Measurements from ENCODE around the gene DDIT4.

The DDIT4 gene

GRCh38 chr10:72319416-72320254 is 45.9 kb downstream of the DDIT4 start:
- peak; percentile 92 for DNase-seq

DNA sequence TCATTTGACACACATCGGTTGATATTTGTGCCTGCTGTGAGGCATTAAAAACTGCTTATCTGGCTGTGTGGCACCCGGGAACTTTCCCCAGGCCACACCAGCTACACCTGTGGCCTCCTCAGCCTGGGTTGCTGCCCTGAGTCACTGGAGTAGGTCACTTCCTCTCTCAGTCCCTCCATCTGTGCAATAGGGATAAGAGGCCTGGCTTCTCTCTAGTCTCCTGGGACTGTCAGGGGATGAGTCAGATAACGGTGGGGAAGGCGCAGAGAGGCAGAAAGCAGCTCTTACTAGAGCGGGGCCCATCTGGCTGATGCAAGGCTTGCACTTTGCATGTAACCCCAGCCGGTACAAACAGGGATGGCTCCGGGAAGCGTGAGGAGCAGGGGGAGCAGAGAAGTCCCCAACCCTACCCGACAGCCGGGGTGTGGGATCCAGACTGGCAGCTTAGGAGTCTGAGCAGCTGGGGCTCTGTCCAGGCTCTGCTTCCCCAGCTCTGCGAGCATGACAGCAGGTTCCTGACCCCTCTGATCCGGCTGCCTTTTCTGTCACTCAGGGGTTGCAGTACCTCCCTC is 47.0 kb downstream of the DDIT4 start:
- peak; percentile 77 for DNase-seq

DNA sequence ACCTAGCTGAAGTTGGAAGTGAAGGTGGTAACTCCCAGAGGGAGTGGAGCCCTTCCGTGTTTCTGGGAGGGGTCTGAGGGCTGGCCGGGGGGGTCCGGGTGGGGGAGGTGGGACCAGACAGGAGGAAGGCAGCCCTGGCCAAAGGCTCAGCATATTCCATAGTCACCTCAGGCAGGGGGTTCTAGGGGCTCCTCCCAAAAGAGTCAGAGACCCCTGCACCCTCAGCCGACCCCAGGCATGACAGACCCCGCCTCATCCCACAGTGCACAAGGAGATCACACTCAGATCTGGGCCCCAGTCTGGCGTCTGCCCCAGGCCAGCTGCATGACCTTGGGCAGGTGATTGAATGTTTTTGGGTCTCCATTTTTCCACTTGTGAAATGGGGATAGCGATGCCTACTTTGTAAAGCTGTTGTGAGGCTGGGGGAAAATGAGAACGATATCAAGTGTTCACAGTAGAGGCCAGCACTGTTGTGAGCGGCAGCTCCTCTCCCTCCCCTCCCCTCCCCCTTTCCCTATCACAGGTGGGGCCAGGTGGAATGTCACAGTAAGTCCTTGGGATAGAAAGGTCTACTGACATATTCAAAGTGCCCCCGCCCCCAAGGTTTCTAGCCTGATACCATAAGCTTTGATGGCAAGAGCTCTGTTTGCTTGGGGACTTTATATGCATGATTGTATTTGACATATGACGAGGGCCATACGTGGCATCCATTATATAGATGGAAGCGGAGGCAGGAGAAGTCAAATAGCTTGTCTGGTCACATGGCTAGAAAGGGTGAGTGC is 47.7 kb downstream of the DDIT4 start:
- DNase-seq, result no peak

GRCh38 chr10:72322030-72322279 is 48.2 kb downstream of the DDIT4 start:
- no peak for DNase-seq

GRCh38 chr10:72322280-72323058 is 48.7 kb downstream of the DDIT4 start:
- no peak for DNase-seq

DNA sequence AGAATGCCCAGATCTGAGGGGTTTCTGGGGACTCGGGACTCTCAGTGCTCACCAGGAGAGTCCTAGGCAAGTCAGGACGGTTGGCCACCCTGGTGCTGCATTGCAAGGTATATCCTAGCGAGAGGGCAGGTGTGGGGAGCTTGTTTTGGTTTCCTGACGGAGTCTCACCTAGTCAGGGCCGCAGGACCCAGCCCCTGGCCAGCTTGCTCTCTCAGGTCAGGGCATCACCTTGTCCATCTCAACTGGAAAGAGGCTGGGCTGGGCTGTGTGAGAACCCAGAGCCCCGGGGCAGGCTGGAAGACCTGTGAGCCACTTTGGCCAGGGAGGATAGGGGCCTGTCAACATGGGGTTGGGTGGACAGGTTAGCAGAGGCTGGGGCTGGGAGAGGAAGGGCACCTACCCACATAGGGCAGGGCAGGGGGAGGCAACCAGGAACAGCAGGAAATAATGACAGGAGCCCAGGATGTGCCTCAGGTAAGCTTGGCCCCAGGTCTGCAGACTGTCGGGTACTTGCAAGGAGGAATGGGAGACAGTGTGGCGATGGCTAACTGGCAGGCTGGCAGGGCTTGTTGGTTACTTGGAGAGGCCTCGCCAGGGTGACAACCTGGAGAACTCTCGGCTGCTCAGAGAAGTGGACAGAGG is 49.5 kb downstream of the DDIT4 start:
- DNase-seq, result no peak

GRCh38 chr10:72323771-72324191 is 50.1 kb downstream of the DDIT4 start:
- no peak for DNase-seq

Measured in right hindlimb (tissue), 1 donor.